GM21515 (cell line): Measurements from ENCODE around the gene FXYD6.

Experiments
- ATAC-seq: cut with Tn5 transposase; IDR thresholded peaks from one replicate; pipeline ENCODE4 v1.9.1; 2021; ENCODE audit not compliant: unreplicated experiment

Gene FXYD6

GRCh38 chr11:117832511-117832910, 43.9 kb downstream of the FXYD6 start:
- no peak for ATAC-seq

GRCh38 chr11:117831661-117832415, 44.6 kb downstream of the FXYD6 start:
- no peak for ATAC-seq

- ATAC-seq, result no peak
These were observed 45.6 kb downstream of the FXYD6 start for GRCh38 chr11:117830674-117831351.

GRCh38 chr11:117830072-117830471, 46.4 kb downstream of the FXYD6 start:
- ATAC-seq, result no peak

DNA sequence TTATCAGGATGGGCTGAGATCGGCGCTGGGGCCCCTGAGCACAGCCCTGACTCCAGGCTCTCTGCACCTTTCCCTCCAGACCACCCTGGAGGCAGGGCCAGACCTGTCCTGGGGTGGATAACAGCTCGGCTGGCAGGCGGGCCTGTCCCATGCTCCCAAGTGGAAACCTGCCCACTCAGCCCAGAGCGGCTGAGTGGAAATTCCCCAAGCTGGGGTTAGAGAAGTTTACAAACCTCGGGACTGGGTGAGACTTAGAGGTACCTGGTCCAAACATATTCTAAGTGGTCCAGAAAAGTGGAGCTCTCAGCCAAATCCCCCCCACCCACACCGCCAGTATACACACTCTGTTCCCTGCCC, 47.1 kb downstream of the FXYD6 start:
- no peak for ATAC-seq

DNA sequence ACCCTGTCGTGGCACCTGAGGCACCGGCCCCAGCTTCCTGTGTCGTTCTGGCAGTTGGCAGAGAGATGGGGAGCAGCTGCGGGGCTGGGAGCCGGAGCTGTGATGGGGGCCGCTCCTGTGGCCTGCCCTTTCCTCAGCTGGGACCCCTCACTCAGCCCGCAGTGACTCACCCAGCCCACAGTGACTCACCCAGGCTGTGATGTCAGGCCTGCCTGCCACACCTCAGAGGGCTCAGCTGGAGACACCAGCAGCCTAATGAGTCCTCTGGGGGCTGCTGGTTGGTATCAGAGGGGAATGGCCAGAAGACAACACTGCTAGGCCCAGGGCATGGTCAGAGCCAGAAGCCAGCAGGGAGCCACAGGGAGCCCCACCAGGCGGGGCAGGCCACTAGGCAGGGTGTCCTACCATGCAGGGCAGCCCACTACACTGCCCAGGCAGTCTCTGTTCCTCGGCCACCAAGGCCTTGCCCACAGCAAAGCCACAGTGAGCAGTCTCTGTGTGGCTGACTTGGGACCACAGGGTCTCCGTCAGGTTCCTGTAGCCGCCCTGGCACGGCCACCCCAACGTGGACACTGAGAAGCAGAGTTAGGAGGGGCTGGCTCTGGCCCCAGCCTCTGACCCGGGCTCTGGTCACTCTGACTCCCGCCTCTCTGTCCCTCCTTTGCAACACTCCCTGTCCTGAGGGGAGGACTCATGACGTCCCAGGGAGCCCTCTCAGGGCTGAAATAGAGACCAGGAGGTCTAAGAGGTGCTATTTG, 47.7 kb downstream of the FXYD6 start:
- no peak for ATAC-seq

- no peak for ATAC-seq
These were observed 48.6 kb downstream of the FXYD6 start for GRCh38 chr11:117827521-117828511.

- ATAC-seq, result no peak
These were observed 49.6 kb downstream of the FXYD6 start for GRCh38 chr11:117826832-117827231.

DNA sequence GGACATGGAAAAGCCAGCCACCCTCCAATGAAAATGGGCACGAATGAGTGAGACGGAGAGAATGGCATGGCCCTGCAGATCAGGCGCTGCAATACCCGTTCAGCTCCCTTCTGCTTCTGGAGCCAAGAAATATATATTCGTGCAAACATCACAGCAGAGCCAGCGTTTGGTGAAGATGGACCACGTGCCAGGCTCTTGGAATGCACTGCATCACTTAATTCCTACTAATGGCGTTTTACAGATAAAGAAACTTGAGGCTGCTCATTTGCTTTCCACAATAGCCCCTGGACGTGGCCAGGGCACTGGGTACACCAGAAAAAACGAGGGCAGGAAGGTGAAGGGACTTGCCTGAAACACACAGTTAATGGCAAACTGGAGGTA, 50.3 kb downstream of the FXYD6 start:
- no peak for ATAC-seq

DNA sequence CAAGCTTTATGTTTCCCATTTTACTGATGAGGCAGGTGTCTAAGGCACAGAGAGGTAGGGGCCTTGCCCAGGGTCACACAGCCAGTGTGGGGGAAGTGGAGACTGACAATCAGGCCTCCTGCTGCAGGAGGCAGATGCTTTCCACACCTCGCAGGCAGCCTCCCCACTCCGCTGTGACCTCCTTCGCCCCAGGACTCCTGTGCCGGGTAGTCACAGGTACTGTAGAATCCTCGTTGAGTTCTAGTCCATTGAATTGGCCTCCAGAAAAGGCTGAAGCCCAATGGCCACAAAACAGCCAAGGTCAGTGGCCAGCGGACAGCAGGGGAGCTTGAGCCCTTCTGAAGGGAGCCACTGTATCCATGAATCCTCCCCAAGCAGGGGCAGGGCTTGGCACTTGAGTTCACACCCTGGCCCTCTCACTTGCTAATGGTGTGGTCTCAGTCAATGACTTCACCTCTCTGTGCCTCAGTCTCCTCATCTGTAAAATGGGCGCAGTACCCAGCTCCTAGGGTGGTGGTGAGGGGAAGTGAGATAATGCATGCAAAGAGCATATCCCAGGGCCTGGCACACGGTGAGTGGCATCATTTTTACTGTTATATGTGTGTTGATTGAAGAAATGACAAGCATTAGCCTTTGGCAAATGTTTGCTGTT, 50.8 kb downstream of the FXYD6 start:
- no peak for ATAC-seq

- no peak for ATAC-seq
These were observed 51.6 kb downstream of the FXYD6 start, which contains the start of gene FXYD2 for GRCh38 chr11:117824571-117825537. Gene FXYD2 (minus strand): TSS chr11:117824744. CDS start chr11:117824678, 66 bp downstream.

- ATAC-seq, result no peak
These were observed 52.5 kb downstream of the FXYD6 start for GRCh38 chr11:117823946-117824420.

DNA sequence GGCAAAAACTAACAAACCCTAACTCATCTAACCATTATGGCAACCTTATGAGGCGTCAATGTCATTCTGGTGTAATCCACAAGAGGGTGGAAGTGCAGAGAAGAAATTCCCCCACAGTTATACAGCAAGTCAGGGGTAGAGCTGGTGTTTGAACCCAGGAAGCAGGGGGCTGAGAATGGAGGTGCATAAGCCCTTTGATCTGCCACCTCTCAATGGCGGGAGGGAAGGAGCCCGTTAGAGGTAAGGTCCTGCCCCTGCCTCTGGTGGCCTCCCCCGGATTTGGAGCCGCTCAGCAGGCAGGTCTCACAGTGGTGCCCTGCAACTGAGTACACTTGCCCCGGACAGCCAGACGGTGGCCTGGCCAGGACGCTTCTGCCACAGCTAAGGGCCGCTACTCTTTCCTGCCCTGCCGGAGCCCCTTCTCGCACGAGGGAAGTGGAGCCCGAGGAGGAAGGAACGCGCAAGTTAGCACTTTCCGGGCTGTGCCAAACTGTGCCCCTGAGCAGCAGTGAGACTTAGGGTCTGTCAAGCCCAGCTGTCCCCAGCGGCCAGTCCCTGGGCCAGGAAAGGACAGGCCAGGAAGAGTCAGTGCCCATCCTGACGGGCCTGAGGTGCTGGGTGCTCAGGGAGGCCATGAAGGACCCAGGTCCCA, 53.0 kb downstream of the FXYD6 start:
- no peak for ATAC-seq

- no peak for ATAC-seq
These were observed 54.1 kb downstream of the FXYD6 start for GRCh38 chr11:117822074-117823033.

GRCh38 chr11:117821431-117821830, 55.0 kb downstream of the FXYD6 start:
- no peak for ATAC-seq

- no peak for ATAC-seq
These were observed 55.9 kb downstream of the FXYD6 start for GRCh38 chr11:117820516-117820915.

GRCh38 chr11:117820071-117820470, 56.4 kb downstream of the FXYD6 start:
- ATAC-seq, result no peak
